Measurements from ENCODE around the gene CASQ1. TPM values are rescaled to one million over a fixed set of nuclear protein-coding genes. Genes with fewer than 3 reads are reported as not detected.

The CASQ1 gene
- total and polyA plus RNA-seq, 2 donors (not counting 1 experiment from before 2014, with no cell fraction given) = not detected

DNA sequence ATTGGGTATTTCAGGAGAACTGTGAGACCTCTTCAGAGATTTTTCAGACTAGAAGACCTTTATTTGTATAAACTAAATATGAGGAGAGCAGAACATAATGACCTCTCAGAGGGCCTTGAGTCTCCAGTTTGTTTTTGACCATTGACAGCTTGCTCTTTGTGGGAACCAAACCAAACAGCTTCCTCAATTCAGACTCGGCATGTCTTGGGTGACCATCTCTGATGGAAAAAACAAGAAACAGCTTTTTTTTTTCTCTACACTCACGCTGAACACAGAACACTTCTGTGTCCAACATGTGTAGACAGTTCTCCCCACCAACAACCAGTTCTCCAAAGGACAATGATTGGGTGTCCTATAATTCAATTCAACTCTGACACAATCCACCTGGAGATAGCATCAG lies 27.4 kb upstream of the CASQ1 start:
- no peak for ATAC-seq (ENCODE audit: low read depth)
- Mint-ChIP-seq H3K27ac (no peak overlapping the region), H3K9me3 (ENCODE audit: insufficient read depth) (no peaks in the 10 kb centered on the region), H3K27me3 (no peaks in the 10 kb centered on the region), H3K4me1 (peaks cover 1% of the 10 kb centered on the region), H3K4me3 (no peak overlapping the region)
- Histone ChIP-seq H3K9me3 (ENCODE audit: control extremely low read depth in 1 of 3, control insufficient read depth in 2 of 3, insufficient read depth in 1 of 3, low read length in 2 of 3) (no peaks in the 10 kb centered on the region), H4K20me1 (ENCODE audit: control insufficient read depth, insufficient read depth, low read length, poor library complexity, severe bottlenecking) (no peaks in the 10 kb centered on the region), H3K27me3 (replicated peaks in 1 of 4; ENCODE audit: control extremely low read depth in 1 of 4, control insufficient read depth in 3 of 4, insufficient read depth in 4 of 4, low read length in 3 of 4) (no peaks in the 10 kb centered on the region), H3K9ac (ENCODE audit: low read length) (no peak overlapping the region), H3K4me2 (replicated peaks; ENCODE audit: low read depth, low read length, poor library complexity, severe bottlenecking) (no peak overlapping the region), H3K36me3 (replicated peaks in 1 of 2; ENCODE audit: control extremely low read depth in 1 of 2, control insufficient read depth in 1 of 2, extremely low read depth in 1 of 2, insufficient read depth in 2 of 2, low read length in 1 of 2) (no peaks in the 10 kb centered on the region), H3K27ac (ENCODE audit: low read length in 2 of 2) (no peak overlapping the region), H2AFZ (ENCODE audit: insufficient read depth, low read depth, low read length, poor library complexity, severe bottlenecking) (no peak overlapping the region), H3K4me1 (ENCODE audit: control insufficient read depth in 2 of 2, insufficient read depth in 2 of 2, low read length in 2 of 2) (no peaks in the 10 kb centered on the region), H3K79me2 (ENCODE audit: control insufficient read depth, insufficient read depth, low read length) (no peaks in the 10 kb centered on the region), H3K4me3 (ENCODE audit: control extremely low read depth in 1 of 5, extremely low read depth in 1 of 5, insufficient read depth in 1 of 5, low read depth in 2 of 5, low read length in 4 of 5) (no peak overlapping the region)
- DNase-seq = no peak
- POLR2A ChIA-PET = no interaction called here
- intact Hi-C loops (cut with micrococcal nuclease) = no loop called here
- TF ChIP-seq, protein P1, sequence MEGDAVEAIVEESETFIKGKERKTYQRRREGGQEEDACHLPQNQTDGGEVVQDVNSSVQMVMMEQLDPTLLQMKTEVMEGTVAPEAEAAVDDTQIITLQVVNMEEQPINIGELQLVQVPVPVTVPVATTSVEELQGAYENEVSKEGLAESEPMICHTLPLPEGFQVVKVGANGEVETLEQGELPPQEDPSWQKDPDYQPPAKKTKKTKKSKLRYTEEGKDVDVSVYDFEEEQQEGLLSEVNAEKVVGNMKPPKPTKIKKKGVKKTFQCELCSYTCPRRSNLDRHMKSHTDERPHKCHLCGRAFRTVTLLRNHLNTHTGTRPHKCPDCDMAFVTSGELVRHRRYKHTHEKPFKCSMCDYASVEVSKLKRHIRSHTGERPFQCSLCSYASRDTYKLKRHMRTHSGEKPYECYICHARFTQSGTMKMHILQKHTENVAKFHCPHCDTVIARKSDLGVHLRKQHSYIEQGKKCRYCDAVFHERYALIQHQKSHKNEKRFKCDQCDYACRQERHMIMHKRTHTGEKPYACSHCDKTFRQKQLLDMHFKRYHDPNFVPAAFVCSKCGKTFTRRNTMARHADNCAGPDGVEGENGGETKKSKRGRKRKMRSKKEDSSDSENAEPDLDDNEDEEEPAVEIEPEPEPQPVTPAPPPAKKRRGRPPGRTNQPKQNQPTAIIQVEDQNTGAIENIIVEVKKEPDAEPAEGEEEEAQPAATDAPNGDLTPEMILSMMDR (IDR thresholded peaks at IDR 0.05) = no peak
- no peak for TF ChIP-seq EZH2 (IDR thresholded peaks at IDR 0.05; ENCODE audit: borderline replicate concordance, insufficient read depth, low read depth, low read length, poor library complexity, severe bottlenecking)
- 51% methylated on average over 2 of the region's 2 CpGs for WGBS (ENCODE audit: insufficient coverage)
- CTCF ChIA-PET = interaction anchor here (1.2 to 1.4 kb wide), 2 partner anchors 77 to 129 kb away, joined by 3 to 5 read pairs; no protein-coding TSS in a partner anchor

DNA sequence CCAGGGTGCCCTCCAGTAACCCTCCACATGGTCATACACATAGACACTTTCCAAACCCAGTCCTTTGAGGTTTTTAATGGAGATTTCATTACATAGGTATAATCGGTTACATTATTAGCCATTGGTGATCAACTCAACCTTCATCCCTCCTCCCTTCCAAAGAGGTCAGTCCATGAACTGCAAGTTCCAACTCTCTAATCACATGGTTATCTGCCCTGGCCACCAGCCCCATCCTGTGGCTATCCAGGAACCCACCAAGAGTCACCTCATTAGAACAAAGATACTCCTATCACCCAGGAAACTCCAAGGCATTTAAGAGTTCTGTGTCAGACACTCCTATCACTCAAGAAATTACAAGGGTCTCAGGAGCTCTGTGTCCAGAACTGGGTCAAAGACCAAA lies 26.8 kb upstream of the CASQ1 start:
- TF ChIP-seq EZH2 (IDR thresholded peaks at IDR 0.05; ENCODE audit: borderline replicate concordance, insufficient read depth, low read depth, low read length, poor library complexity, severe bottlenecking) = no peak
- TF ChIP-seq, protein P1 (IDR thresholded peaks at IDR 0.05) = no peak
- H3K4me1 ChIP-seq (ENCODE audit: control insufficient read depth in 2 of 2, insufficient read depth in 2 of 2, low read length in 2 of 2) = no peaks in the 10 kb centered on the region
- ChIA-PET POLR2A (no interaction called here), CTCF (interaction anchor here (1.2 kb wide), 1 partner anchor 128 kb away, joined by 5 read pairs; no protein-coding TSS in a partner anchor)
- no peaks in the 10 kb centered on the region for H3K27me3 ChIP-seq (replicated peaks in 1 of 4; ENCODE audit: control extremely low read depth in 1 of 4, control insufficient read depth in 3 of 4, insufficient read depth in 4 of 4, low read length in 3 of 4)
- H3K4me2 ChIP-seq (replicated peaks; ENCODE audit: low read depth, low read length, poor library complexity, severe bottlenecking) = no peak overlapping the region
- H3K9me3 ChIP-seq (ENCODE audit: control extremely low read depth in 1 of 3, control insufficient read depth in 2 of 3, insufficient read depth in 1 of 3, low read length in 2 of 3) = no peaks in the 10 kb centered on the region
- Mint-ChIP-seq H3K4me1 (peaks cover 2% of the 10 kb centered on the region), H3K9me3 (ENCODE audit: insufficient read depth) (no peaks in the 10 kb centered on the region), H3K4me3 (no peak overlapping the region), H3K27ac (no peak overlapping the region), H3K27me3 (no peaks in the 10 kb centered on the region)
- intact Hi-C loops (cut with micrococcal nuclease) = no loop called here
- no peaks in the 10 kb centered on the region for H3K79me2 ChIP-seq (ENCODE audit: control insufficient read depth, insufficient read depth, low read length)
- no peak overlapping the region for H2AFZ ChIP-seq (ENCODE audit: insufficient read depth, low read depth, low read length, poor library complexity, severe bottlenecking)
- H3K9ac ChIP-seq (ENCODE audit: low read length) = no peak overlapping the region
- no peak overlapping the region for H3K27ac ChIP-seq (ENCODE audit: low read length in 2 of 2)
- DNase-seq (no peak), ATAC-seq (ENCODE audit: low read depth) (no peak)
- H3K4me3 ChIP-seq (ENCODE audit: control extremely low read depth in 1 of 5, extremely low read depth in 1 of 5, insufficient read depth in 1 of 5, low read depth in 2 of 5, low read length in 4 of 5) = no peak overlapping the region
- WGBS (ENCODE audit: insufficient coverage) = no CpG with 5 or more reads among the region's 1 CpG
- no peaks in the 10 kb centered on the region for H4K20me1 ChIP-seq (ENCODE audit: control insufficient read depth, insufficient read depth, low read length, poor library complexity, severe bottlenecking)
- no peaks in the 10 kb centered on the region for H3K36me3 ChIP-seq (replicated peaks in 1 of 2; ENCODE audit: control extremely low read depth in 1 of 2, control insufficient read depth in 1 of 2, extremely low read depth in 1 of 2, insufficient read depth in 2 of 2, low read length in 1 of 2)

Data from B cell (primary cell).